ENCODE results near the gene LAMA4. TPM values are rescaled to one million over a fixed set of nuclear protein-coding genes. Genes with fewer than 3 reads are reported as not detected.

The LAMA4 gene
- total RNA-seq, 1 experiment from 2014 or later: 1.1 TPM

DNA sequence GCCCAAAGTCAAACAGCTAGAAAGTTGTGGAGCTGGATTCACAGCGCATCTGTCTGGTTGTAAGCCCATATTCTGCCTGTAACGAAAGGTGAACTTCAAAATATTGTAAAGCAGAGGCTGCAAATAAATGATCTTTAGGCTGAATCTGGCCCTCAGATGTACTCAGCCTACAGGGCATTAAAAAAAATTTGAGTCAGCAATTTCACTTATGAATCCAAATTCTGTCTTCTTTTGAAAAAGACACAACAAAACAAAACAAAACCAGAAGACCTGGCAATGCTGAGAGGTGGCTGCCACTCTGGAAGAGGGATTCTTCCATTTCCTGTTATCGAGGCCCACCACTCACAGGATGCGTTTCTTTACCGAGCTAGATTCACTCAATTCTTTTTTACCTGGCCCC is 7.1 kb downstream of the LAMA4 start:
- no CpG with 5 or more reads among the region's 5 CpGs for WGBS (ENCODE audit: extremely low coverage, insufficient read length, low lambda C conversion rate)
- no peak for DNase-seq
- H3K4me2 ChIP-seq (ENCODE audit: insufficient read depth, insufficient read length, low read length): no peak overlapping the region
- H3T11ph ChIP-seq (ENCODE audit: low read length): no peak overlapping the region
- Mint-ChIP-seq H3K9me3 (no peaks in the 10 kb centered on the region), H3K4me3 (no peak overlapping the region), H3K27me3 (ENCODE audit: low read depth) (peaks cover 13% of the 10 kb centered on the region), H3K4me1 (peaks cover 18% of the 10 kb centered on the region in 2 experiments), H3K36me3 (ENCODE audit: insufficient read depth in 1 of 3, low read depth in 3 of 3) (no peaks in the 10 kb centered on the region), H3K27ac (no peak overlapping the region)
- no peak overlapping the region for H3K23ac ChIP-seq (ENCODE audit: insufficient read length, low read depth, low read length)
- no peak overlapping the region for H4K91ac ChIP-seq (ENCODE audit: insufficient read length, low read depth, low read length)
- no peak overlapping the region for H2AFZ ChIP-seq (ENCODE audit: low read length)
- no peak overlapping the region for H2BK20ac ChIP-seq (ENCODE audit: low read depth, low read length, poor library complexity, severe bottlenecking)
- no peaks in the 10 kb centered on the region for H3K79me1 ChIP-seq (ENCODE audit: insufficient read depth, low read depth, low read length, poor library complexity, severe bottlenecking)
- no peak for TF ChIP-seq CTCF (conservative IDR thresholded peaks at IDR 0.05)
- H3K9ac ChIP-seq (ENCODE audit: extremely low read depth, insufficient read length, low read length): no peak overlapping the region
- H4K8ac ChIP-seq (replicated peaks; ENCODE audit: insufficient read length, low read depth, low read length): no peak overlapping the region
- H2BK12ac ChIP-seq (ENCODE audit: insufficient read length, low read depth, low read length): no peak overlapping the region
- no peak overlapping the region for H2BK120ac ChIP-seq (ENCODE audit: low read depth, low read length, poor library complexity, severe bottlenecking)
- H3K27me3 ChIP-seq (ENCODE audit: insufficient read depth, low read length): no peaks in the 10 kb centered on the region
- peaks cover 12% of the 10 kb centered on the region; the same call in 1 of the 2 replicates for H3K4me1 ChIP-seq (ENCODE audit: insufficient read depth, low read length)
- no peak overlapping the region for H3K56ac ChIP-seq (ENCODE audit: insufficient read length, low read depth, low read length)
- no peak overlapping the region for H3K4ac ChIP-seq (ENCODE audit: low read depth, low read length)
- H3K79me2 ChIP-seq (ENCODE audit: insufficient read depth, low read length): no peaks in the 10 kb centered on the region
- no peak overlapping the region for H4K5ac ChIP-seq (ENCODE audit: insufficient read length, low read depth, low read length)
- no peaks in the 10 kb centered on the region for H3K23me2 ChIP-seq (ENCODE audit: insufficient read length, low read depth, low read length, poor library complexity, severe bottlenecking)
- H2BK15ac ChIP-seq (ENCODE audit: low read depth, low read length): no peak overlapping the region
- no peaks in the 10 kb centered on the region for H4K20me1 ChIP-seq (ENCODE audit: control insufficient read depth, insufficient read depth, insufficient read length)
- no peak overlapping the region for H3K27ac ChIP-seq (ENCODE audit: insufficient read length, low read depth, low read length)
- no peak overlapping the region for H3K18ac ChIP-seq (ENCODE audit: insufficient read length, low read depth, low read length)
- H2AK5ac ChIP-seq (ENCODE audit: insufficient read length, low read length): no peak overlapping the region
- no peak overlapping the region for H2BK5ac ChIP-seq (ENCODE audit: insufficient read length, low read length)
- no peaks in the 10 kb centered on the region for H3K9me3 ChIP-seq (ENCODE audit: control insufficient read depth, low read depth, low read length)
- no peak overlapping the region for H3K14ac ChIP-seq (ENCODE audit: insufficient read depth, low read length)
